NAMALWA (cell line): ENCODE data around the gene CORIN.

Experiments
- DNase-seq: peaks from one replicate; pipeline ENCODE4 v3.0.0-alpha.2; 2015; ENCODE audit warnings: low spot score

The CORIN gene

DNA sequence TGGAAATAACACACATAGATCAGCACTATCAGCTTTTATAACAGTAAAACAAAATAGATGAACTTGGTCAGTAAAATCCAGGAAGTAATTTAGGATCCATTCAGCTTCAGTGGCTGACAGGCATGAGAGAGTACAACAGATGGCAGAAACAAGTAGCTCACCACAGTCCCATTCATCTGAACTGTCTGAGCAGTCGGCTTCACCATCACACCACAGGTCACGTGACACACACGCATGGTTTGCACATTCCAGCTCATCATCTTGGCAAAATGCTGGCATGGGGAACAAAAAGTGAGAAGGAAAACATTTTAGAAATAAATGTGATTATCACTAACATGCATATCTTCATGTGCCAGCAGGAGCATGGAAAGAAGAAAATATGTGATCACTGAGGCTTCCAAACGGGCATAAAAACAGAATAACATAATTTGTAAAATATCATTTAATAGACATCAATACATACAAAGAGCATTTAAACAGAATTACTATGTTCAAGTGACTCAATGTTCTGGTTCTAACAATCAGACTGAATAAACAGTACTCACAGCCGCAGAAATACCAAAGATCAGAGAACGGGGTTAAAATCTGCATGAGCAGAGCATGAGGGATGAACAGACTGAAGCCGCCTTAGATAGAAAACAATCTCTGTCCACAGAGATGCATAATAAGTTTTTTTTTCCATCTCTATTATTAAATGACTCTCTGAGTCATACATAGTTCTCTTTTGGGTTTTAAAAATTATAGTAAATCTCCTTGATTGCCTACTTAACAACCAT lies 194.7 kb downstream of the CORIN start:
- no peak for DNase-seq

- DNase-seq, result no peak
Measured at GRCh38 chr4:47642191-47642830, 195.6 kb downstream of the CORIN start.

- no peak for DNase-seq
Measured at GRCh38 chr4:47641755-47642154, 196.1 kb downstream of the CORIN start.

- DNase-seq, result no peak
Measured at GRCh38 chr4:47640911-47641310, 197.0 kb downstream of the CORIN start.

DNA sequence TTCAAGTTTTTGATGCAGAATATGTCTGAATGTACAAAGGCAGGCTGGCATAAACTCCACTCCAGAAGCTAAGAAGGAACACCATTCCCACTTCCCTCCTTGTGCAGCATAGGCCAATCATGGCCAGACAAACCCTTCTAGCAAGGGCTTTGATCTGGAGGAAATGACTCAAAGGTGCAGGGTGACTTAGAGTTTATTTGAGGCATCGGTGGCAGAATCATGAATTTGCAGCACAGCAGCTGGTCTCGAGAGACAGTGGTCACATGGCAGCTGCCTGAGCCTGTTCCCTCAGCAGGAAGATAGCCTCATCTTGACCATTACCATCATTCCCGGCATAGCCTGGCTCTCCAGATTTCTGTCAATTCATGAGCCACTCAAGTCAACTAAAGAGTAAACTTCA lies 198.3 kb downstream of the CORIN start:
- DNase-seq, result no peak

DNA sequence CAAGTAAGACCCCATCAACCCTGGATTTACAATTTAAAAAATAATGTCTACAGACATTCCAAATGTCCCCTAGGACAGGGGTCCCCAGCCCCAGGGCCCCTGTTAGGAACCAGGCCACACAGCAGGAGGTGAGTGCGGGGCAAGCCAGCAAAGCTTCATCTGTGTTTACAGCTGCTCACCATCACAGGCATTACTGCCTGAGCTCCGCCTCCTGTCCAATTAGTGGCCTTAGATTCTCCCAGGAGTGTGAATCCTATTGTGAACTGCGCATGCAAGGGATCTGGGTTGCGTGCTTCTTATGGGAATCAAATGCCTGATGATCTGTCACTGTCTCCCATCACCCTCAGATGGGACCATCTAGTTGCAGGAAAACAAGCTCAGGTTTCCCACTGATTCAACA lies 206.7 kb downstream of the CORIN start:
- no peak for DNase-seq

GRCh38 chr4:47624031-47624441 lies 213.8 kb downstream of the CORIN start:
- no peak for DNase-seq

- no peak for DNase-seq
Measured at GRCh38 chr4:47621181-47621580, 216.7 kb downstream of the CORIN start.

- no peak for DNase-seq
Measured at GRCh38 chr4:47619691-47620090, 218.2 kb downstream of the CORIN start.

- DNase-seq, result no peak
Measured at GRCh38 chr4:47617607-47618006, 220.3 kb downstream of the CORIN start.

GRCh38 chr4:47615385-47615784 lies 222.5 kb downstream of the CORIN start:
- DNase-seq, result no peak

DNA sequence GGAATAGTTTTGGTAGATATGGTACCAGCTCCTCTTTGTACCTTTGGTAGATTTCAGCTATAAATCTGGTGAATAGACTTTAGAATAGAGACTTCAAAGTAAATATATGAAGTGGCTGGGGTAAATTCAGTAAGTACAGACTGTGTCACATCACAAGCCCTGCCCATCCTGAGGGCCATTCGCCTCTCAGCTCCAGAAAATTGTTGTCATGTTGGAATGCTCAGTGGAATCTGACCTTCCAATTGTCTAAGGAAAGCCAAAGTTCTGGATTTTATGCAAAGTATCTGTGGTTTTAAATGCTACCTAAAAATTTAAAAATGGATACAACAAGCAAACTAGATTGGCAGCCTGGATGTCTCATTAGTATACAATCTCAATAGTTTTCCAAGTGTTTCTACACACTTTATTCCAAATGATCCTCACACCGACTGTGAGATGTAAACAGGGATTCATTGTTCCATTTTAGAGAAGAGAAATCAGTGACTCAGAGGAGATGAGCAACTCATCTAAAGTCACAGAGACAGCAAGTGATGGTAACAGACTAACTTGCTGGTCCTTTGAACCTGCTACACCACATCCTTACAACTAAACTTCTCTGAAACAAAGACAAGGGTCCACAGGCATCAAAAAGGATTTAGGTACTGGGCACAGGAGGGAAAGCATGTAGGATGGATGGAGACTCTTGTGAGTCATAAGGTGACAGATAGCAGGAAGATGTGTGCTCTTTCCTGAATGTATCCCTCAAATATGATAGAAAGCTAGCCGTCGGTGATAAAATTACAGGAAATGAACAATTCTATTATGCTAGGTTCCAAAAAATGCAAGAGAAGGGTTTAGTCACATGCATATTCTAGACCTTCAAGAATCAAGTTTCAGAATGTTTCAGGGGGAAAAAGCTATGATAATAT lies 225.5 kb downstream of the CORIN start:
- DNase-seq, result no peak

GRCh38 chr4:47606482-47606881 lies 231.4 kb downstream of the CORIN start:
- no peak for DNase-seq

GRCh38 chr4:47598896-47599295 lies 239.0 kb downstream of the CORIN start:
- no peak for DNase-seq

- no peak for DNase-seq
Measured at GRCh38 chr4:47598320-47598719, 239.5 kb downstream of the CORIN start.

GRCh38 chr4:47597696-47598095 lies 240.2 kb downstream of the CORIN start:
- no peak for DNase-seq

- no peak for DNase-seq
Measured at GRCh38 chr4:47590325-47590724, 247.5 kb downstream of the CORIN start.

DNA sequence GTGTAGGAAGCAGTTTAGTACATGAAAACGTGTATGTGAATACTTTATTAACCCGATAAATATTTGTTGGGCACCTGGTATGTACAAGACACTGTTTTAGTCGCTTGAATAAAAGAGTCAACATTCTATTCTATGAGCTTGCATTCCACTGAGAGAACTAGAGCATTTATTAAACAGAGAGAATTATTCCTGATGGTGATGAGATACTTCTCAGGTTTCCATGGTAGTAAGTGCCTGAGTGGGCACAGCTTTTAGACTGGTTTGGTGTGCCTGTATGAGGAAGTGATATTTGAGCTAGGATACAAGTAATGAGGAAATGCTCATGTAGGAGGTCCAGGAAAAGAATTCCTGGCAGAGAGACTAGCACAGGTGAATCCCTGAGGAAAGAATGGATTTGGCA lies 258.6 kb downstream of the CORIN start:
- no peak for DNase-seq

DNA sequence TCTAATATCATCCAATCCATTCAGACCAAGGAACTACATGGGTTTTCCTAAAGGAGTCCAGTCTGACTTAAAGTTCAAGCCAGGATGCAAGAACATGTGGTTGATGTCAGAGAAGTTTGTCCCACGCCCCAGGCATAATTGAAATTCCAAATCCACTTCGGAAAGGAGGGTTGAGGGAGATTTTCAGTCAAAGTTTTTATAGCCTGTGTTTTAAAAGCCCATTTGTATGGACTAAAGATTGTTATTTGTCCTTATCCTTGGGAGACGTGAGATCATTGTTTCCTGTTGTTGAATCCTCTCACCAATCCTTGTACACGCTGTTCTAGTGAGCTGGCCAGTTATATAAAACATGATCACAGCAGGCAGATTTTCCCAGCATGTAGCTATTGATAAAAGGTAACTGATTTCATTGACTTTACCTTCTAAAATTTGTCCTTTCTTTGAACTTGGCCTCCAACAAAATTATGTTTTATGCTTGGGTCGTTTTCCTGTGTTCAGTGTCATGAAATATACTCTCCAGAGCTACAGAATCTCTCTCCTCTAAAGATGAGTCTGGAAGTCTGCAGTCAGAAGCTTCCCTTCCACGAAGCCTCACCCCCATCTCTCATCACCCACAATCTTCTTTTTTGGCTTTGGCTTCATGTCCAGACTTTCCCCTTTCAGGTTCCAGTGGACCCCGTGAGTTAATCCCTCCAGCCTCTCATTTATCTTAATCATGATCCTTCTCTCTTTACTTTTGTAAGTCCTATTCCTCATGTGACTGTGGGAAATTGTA lies 259.9 kb downstream of the CORIN start:
- DNase-seq, result no peak

DNA sequence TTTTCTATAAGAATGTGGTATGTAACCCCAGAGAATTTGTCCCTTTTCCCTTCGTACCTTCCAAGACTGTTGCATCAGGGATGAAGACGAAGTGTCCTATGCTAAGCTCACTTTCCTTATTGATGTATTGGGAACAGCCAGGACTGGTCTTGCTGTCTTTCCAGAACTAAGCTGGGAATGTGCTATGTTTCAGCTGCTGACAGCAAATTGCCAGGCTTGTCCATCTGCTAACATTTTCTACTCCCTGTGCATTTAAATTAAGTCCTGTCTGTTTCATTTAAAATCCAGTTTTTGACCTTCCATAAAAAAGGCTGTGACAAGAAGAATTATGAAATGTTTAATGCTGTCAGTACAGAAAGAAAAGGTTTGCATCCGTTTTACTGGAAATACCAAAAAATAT lies 264.9 kb downstream of the CORIN start:
- DNase-seq, result no peak

DNA sequence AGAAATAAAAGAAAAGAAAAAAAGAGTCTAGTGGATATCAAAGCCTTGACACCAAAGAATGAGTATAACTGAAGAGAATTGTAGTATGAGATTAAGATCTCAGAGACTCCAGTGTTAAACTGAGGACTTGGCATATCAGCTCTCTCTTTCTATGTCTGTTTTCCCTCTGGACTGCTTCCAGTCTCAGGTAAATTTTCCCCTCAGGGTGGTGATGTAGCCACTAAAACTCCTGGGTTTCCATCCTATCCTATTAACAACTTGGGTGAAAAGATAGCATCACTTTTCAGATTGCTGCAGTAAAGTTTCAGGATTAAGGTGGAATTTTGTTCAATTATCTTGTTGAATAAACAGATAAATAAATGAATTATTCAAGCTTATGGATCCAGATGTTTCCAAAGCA lies 267.1 kb downstream of the CORIN start:
- no peak for DNase-seq

- no peak for DNase-seq
Measured at GRCh38 chr4:47567511-47567910, 270.4 kb downstream of the CORIN start.
